ENCODE measurements around the gene ADCYAP1R1.

ADCYAP1R1 gene

GRCh38 chr7:31079824-31080511 is 27.9 kb downstream of the ADCYAP1R1 start:
- H3K4me3 ChIP-seq (ENCODE audit: low read length) = no peak overlapping the region

GRCh38 chr7:31080763-31081162 is 28.7 kb downstream of the ADCYAP1R1 start:
- no peak for TF ChIP-seq EZH2phosphoT487 (IDR thresholded peaks at IDR 0.05; ENCODE audit: low read depth)
- no peak for TF ChIP-seq CTCF (IDR thresholded peaks at IDR 0.05; ENCODE audit: low read depth, low read length)
- peaks cover 11% of the 10 kb centered on the region; the same call in 1 of the 2 replicates for H3K27me3 ChIP-seq (ENCODE audit: low read depth, low read length)

More at GRCh38 chr7:31079824-31080511, 27.9 kb downstream of the ADCYAP1R1 start:
- Histone ChIP-seq H3K27ac (ENCODE audit: low read length) (no peak overlapping the region), H3K9ac (ENCODE audit: low read length) (no peak overlapping the region), H3K4me2 (ENCODE audit: low read length) (no peak overlapping the region), H3K27me3 (ENCODE audit: low read depth, low read length) (peaks cover 11% of the 10 kb centered on the region; the same call in 1 of the 2 replicates), H4K20me1 (ENCODE audit: insufficient read depth, low read length) (no peaks in the 10 kb centered on the region), H2AFZ (ENCODE audit: low read depth, low read length) (no peak overlapping the region), H3K9me3 (ENCODE audit: insufficient read depth, low read length) (no peaks in the 10 kb centered on the region), H3K79me2 (ENCODE audit: low read length) (no peaks in the 10 kb centered on the region), H3K4me1 (ENCODE audit: low read length) (peaks cover 5% of the 10 kb centered on the region; the same call in 1 of the 2 replicates), H3K36me3 (replicated peaks; ENCODE audit: low read depth, low read length) (no peaks in the 10 kb centered on the region)
- TF ChIP-seq EZH2phosphoT487 (IDR thresholded peaks at IDR 0.05; ENCODE audit: low read depth) = no peak
- no peak for TF ChIP-seq CTCF (IDR thresholded peaks at IDR 0.05; ENCODE audit: low read depth, low read length)

GRCh38 chr7:31082017-31082416 is 29.9 kb downstream of the ADCYAP1R1 start:
- no peaks in the 10 kb centered on the region for H3K79me2 ChIP-seq (ENCODE audit: low read length)
- no peak overlapping the region for H3K4me3 ChIP-seq (ENCODE audit: low read length)
- no peak overlapping the region for H2AFZ ChIP-seq (ENCODE audit: low read depth, low read length)
- H3K4me1 ChIP-seq (ENCODE audit: low read length) = peaks cover 5% of the 10 kb centered on the region; the same call in 1 of the 2 replicates
- no peaks in the 10 kb centered on the region for H3K9me3 ChIP-seq (ENCODE audit: insufficient read depth, low read length)
- H4K20me1 ChIP-seq (ENCODE audit: insufficient read depth, low read length) = no peaks in the 10 kb centered on the region
- no peaks in the 10 kb centered on the region for H3K36me3 ChIP-seq (replicated peaks; ENCODE audit: low read depth, low read length)
- no peak overlapping the region for H3K9ac ChIP-seq (ENCODE audit: low read length)
- no peak overlapping the region for H3K27ac ChIP-seq (ENCODE audit: low read length)
- TF ChIP-seq CTCF (IDR thresholded peaks at IDR 0.05; ENCODE audit: low read depth, low read length) (no peak), EZH2phosphoT487 (IDR thresholded peaks at IDR 0.05; ENCODE audit: low read depth) (no peak)
- no peak overlapping the region for H3K4me2 ChIP-seq (ENCODE audit: low read length)
- H3K27me3 ChIP-seq (ENCODE audit: low read depth, low read length) = peaks cover 11% of the 10 kb centered on the region; the same call in 1 of the 2 replicates

More at GRCh38 chr7:31080763-31081162, 28.7 kb downstream of the ADCYAP1R1 start:
- no peak overlapping the region for H3K27ac ChIP-seq (ENCODE audit: low read length)
- H3K4me1 ChIP-seq (ENCODE audit: low read length) = peaks cover 5% of the 10 kb centered on the region; the same call in 1 of the 2 replicates
- H3K9ac ChIP-seq (ENCODE audit: low read length) = no peak overlapping the region
- no peak overlapping the region for H3K4me3 ChIP-seq (ENCODE audit: low read length)
- no peaks in the 10 kb centered on the region for H4K20me1 ChIP-seq (ENCODE audit: insufficient read depth, low read length)
- H3K9me3 ChIP-seq (ENCODE audit: insufficient read depth, low read length) = no peaks in the 10 kb centered on the region
- no peaks in the 10 kb centered on the region for H3K36me3 ChIP-seq (replicated peaks; ENCODE audit: low read depth, low read length)
- no peak overlapping the region for H2AFZ ChIP-seq (ENCODE audit: low read depth, low read length)
- H3K4me2 ChIP-seq (ENCODE audit: low read length) = no peak overlapping the region
- H3K79me2 ChIP-seq (ENCODE audit: low read length) = no peaks in the 10 kb centered on the region

GRCh38 chr7:31082447-31082846 is 30.3 kb downstream of the ADCYAP1R1 start:
- Histone ChIP-seq H3K27me3 (ENCODE audit: low read depth, low read length) (peaks cover 11% of the 10 kb centered on the region; the same call in 1 of the 2 replicates), H3K79me2 (ENCODE audit: low read length) (no peaks in the 10 kb centered on the region), H3K4me2 (ENCODE audit: low read length) (no peak overlapping the region), H4K20me1 (ENCODE audit: insufficient read depth, low read length) (no peaks in the 10 kb centered on the region), H3K27ac (ENCODE audit: low read length) (no peak overlapping the region), H3K9ac (ENCODE audit: low read length) (no peak overlapping the region), H3K9me3 (ENCODE audit: insufficient read depth, low read length) (no peaks in the 10 kb centered on the region), H3K4me3 (ENCODE audit: low read length) (no peak overlapping the region), H3K36me3 (replicated peaks; ENCODE audit: low read depth, low read length) (no peaks in the 10 kb centered on the region), H3K4me1 (ENCODE audit: low read length) (peaks cover 5% of the 10 kb centered on the region; the same call in 1 of the 2 replicates), H2AFZ (ENCODE audit: low read depth, low read length) (no peak overlapping the region)
- TF ChIP-seq EZH2phosphoT487 (IDR thresholded peaks at IDR 0.05; ENCODE audit: low read depth) = no peak

All from OCI-LY3 (cell line).